Tibial nerve (tissue), 4 donors: ENCODE results near the gene LMO7. TPM values are rescaled to one million over a fixed set of nuclear protein-coding genes. Genes with fewer than 3 reads are reported as not detected.

Experiments used
- DNase-seq, 2 donors: peaks; one replicate each; pipeline ENCODE4 v3.0.0-alpha.2; 2019; ENCODE audit warnings: low spot score in 2 of 2
- H3K27ac ChIP-seq, 4 donors: fragments of 200-600 bp; sonication (generic) in 3 of 4; one replicate each; pipeline ENCODE4 v1.5.1; 2017 to 2019; ENCODE audit warnings: mild to moderate bottlenecking in 1 of 4
- H3K27me3 ChIP-seq, 2 donors: fragments of 200-600 bp; sonication (generic) in 1 of 2; one replicate each; pipeline versions ENCODE4 v1.5.1 to v1.6.0; 2017 to 2019
- H3K36me3 ChIP-seq, 3 donors: fragments of 200-600 bp; sonication (generic); one replicate each; pipeline ENCODE4 v1.5.1; 2018 to 2019
- H3K4me1 ChIP-seq, 4 donors: fragments of 200-600 bp; sonication (generic) in 3 of 4; one replicate each; pipeline ENCODE4 v1.5.1; 2017 to 2019
- H3K4me3 ChIP-seq, 4 donors: fragments of 200-600 bp; sonication (generic) in 3 of 4; one replicate each; pipeline ENCODE4 v1.5.1; 2017 to 2019; ENCODE audit warnings: mild to moderate bottlenecking in 1 of 4, moderate library complexity in 1 of 4
- H3K9me3 ChIP-seq, 4 donors: fragments of 200-600 bp; sonication (generic) in 3 of 4; one replicate each; pipeline ENCODE4 v1.5.1; 2017 to 2019
- EP300 ChIP-seq, 2 donors: sonication (generic); formaldehyde crosslinking; IDR thresholded peaks; one replicate each; pipeline ENCODE4 v1.6.1; 2017; ENCODE audit warnings: antibody characterized with exemption in 2 of 2, mild to moderate bottlenecking in 1 of 2
- POLR2A ChIP-seq, 2 donors: fragments of 450-650 bp; IDR thresholded peaks; one replicate each; pipeline ENCODE4 v1.6.1; 2017; ENCODE audit warnings: antibody characterized with exemption in 2 of 2, mild to moderate bottlenecking in 2 of 2, moderate library complexity in 2 of 2
- WGBS, 2 donors: methylation state at CpG; one replicate each; pipeline ENCODE4 v1.1.5; 2018; 5-methylcytosine and 5-hydroxymethylcytosine counted together
- total RNA-seq, 4 donors: library from RNA; depleted of rRNA; stranded (reverse); fragments of >200 nt; gene quantifications; one replicate each; pipeline ENCODE4 v1.1.0, GENCODE V29; 2016
- TF ChIP-seq, protein P1 (sequence below), 5 experiments: fragments of 200-600 bp in 3 of 5; fragments of 450-650 bp in 2 of 5; sonication (generic) in 3 of 5; IDR thresholded peaks; one replicate each; pipeline ENCODE4 v1.5.1; 2016 to 2019; ENCODE audit warnings: antibody characterized with exemption in 5 of 5, mild to moderate bottlenecking in 3 of 5, moderate library complexity in 2 of 5

The LMO7 gene
- total RNA-seq, 4 donors from 2014 or later: 149 to 311 (median 236) TPM

DNA sequence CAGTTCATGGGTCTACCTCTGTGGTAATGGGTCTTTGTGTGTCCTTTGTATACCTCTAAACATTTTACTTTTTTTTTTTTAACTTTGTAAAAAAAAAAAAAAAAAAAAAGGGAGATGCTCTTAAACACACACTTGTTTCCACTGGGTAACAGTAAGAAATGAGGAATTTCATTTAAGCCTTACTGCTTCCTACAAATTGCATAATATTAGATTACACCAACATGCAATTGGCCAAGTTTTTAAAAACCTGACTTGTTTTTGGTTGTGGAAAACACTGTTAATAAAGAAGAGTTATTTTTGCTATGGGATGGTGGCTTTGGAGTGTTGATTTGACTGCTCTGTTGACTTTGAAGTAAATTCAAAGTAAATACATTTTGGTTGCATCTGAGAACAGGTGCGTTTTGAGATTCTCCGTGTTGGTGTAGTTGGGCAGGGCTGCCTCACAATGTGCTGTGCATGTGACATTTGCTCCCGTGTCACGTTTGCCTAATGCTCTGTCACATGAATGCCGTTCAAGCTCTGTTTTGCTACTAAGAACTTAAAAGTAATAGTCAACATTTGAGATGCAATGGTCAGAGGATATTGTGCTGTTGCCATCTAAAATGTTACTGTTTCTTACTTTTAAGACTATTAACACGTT lies 202.4 kb downstream of the LMO7 start:
- DNase-seq: no peak
- Histone ChIP-seq H3K36me3 (peaks cover 0 to 37% (median 0%) of the 10 kb centered on the region in 3 donors), H3K4me1 (peaks cover 0 to 6% (median 0%) of the 10 kb centered on the region in 4 donors), H3K27ac (no peak overlapping the region), H3K27me3 (no peaks in the 10 kb centered on the region), H3K9me3 (peaks cover 0 to 4% (median 0%) of the 10 kb centered on the region in 4 donors), H3K4me3 (no peak overlapping the region)
- TF ChIP-seq EP300 (IDR thresholded peaks at IDR 0.05): no peak
- TF ChIP-seq, protein P1, sequence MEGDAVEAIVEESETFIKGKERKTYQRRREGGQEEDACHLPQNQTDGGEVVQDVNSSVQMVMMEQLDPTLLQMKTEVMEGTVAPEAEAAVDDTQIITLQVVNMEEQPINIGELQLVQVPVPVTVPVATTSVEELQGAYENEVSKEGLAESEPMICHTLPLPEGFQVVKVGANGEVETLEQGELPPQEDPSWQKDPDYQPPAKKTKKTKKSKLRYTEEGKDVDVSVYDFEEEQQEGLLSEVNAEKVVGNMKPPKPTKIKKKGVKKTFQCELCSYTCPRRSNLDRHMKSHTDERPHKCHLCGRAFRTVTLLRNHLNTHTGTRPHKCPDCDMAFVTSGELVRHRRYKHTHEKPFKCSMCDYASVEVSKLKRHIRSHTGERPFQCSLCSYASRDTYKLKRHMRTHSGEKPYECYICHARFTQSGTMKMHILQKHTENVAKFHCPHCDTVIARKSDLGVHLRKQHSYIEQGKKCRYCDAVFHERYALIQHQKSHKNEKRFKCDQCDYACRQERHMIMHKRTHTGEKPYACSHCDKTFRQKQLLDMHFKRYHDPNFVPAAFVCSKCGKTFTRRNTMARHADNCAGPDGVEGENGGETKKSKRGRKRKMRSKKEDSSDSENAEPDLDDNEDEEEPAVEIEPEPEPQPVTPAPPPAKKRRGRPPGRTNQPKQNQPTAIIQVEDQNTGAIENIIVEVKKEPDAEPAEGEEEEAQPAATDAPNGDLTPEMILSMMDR (IDR thresholded peaks at IDR 0.05): no peak
- TF ChIP-seq POLR2A (IDR thresholded peaks at IDR 0.05): no peak
- 64 to 69% methylated on average over 6 of the region's 6 CpGs for WGBS, 2 donors

DNA sequence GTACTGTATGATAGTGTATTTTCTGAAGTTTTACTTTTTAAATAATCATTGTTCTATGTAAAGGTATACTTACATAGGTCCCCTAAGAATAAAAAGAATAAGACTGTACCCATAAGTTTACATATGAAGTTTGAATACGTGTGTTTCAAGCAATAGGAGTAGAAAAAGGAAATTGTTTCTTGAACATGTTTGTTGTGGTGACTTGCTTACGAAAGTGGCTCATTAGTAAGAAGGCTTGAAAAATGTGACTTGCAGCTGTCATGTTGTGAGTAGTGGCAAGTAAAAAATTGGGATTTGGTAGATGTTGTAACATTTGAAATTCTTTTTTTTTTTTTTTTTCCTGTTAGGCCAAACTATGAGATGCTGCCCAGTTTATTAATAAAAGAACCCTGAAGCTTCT lies 203.3 kb downstream of the LMO7 start:
- peaks cover 0 to 38% (median 0%) of the 10 kb centered on the region in 3 donors for H3K36me3 ChIP-seq
- no peak for DNase-seq
- H3K27ac ChIP-seq: no peak overlapping the region
- no peak overlapping the region for H3K4me3 ChIP-seq
- no peaks in the 10 kb centered on the region for H3K27me3 ChIP-seq
- 80 to 84% methylated on average over 2 of the region's 2 CpGs for WGBS, 2 donors
- H3K9me3 ChIP-seq: peaks cover 0 to 4% (median 0%) of the 10 kb centered on the region in 4 donors
- peaks cover 0 to 6% (median 0%) of the 10 kb centered on the region in 4 donors for H3K4me1 ChIP-seq
- no peak for TF ChIP-seq POLR2A (IDR thresholded peaks at IDR 0.05)
- TF ChIP-seq, protein P1 (IDR thresholded peaks at IDR 0.05): no peak
- no peak for TF ChIP-seq EP300 (IDR thresholded peaks at IDR 0.05)

DNA sequence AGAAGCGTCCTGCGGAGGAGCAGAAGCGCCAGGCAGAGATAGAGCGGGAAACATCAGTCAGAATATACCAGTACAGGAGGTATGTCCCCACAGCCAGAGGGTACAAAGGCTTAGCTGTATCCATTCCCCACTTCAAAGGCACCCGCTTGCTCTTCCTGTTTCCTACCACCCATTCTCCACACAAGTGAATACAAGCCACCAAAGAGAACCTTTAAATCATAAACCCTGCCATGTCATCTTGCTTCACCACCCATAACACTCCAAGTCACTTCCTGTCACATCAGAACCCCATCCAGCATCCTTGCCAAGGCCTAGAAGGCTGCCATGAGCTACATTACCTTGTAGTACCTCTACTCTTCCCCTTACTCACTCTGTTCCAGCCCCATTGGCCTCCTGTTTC lies 205.8 kb downstream of the LMO7 start:
- Histone ChIP-seq H3K36me3 (peaks cover 0 to 40% (median 0%) of the 10 kb centered on the region in 3 donors), H3K27me3 (no peaks in the 10 kb centered on the region), H3K4me3 (no peak overlapping the region), H3K9me3 (peaks cover 0 to 4% (median 0%) of the 10 kb centered on the region in 4 donors), H3K4me1 (peaks cover 0 to 6% (median 0%) of the 10 kb centered on the region in 4 donors), H3K27ac (no peak overlapping the region)
- WGBS, 2 donors: 94 to 95% methylated on average over 5 of the region's 5 CpGs
- DNase-seq: no peak
- TF ChIP-seq POLR2A (IDR thresholded peaks at IDR 0.05): no peak
- TF ChIP-seq, protein P1 (IDR thresholded peaks at IDR 0.05): no peak
- TF ChIP-seq EP300 (IDR thresholded peaks at IDR 0.05): no peak

DNA sequence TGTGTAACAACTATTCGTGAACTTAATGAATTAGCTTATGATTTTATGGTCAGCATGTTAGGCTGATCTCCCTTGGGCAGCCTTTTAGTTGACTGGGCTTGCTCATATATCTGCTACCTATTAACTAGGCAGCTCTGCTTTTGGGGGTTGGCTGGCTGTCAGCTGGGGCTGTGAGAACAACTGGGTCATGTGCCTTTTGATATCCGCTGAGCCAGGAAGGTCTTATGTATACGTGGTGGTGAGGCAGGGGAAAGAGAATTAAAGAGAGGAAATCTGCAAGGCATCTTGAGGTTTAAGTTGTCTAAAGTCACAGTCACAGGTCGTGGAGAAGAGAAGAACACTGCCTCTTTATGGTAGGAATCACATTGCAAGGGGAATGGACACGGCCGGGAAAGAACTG lies 206.9 kb downstream of the LMO7 start:
- WGBS, 2 donors: 86 to 90% methylated on average over 6 of the region's 6 CpGs

DNA sequence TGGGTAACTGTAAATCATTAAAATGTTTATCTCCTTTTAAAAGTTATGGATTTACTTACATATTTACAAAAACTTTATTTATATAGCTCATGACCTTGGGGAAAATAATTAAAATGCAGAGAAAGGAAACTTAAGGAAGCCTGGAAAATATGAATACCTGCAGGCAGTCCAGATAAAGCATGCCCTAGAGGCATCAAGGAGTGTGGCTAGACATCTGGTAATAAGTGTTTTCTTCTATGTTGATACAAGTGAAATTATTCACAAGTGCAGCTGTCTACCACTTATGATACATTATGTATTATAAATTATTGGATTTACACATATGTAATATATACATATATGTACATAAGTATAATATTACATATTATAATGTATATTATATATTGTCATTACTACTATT lies 207.9 kb downstream of the LMO7 start:
- TF ChIP-seq EP300 (IDR thresholded peaks at IDR 0.05) (no peak), POLR2A (IDR thresholded peaks at IDR 0.05) (no peak)
- TF ChIP-seq, protein P1 (IDR thresholded peaks at IDR 0.05): no peak
- H3K36me3 ChIP-seq: peaks cover 0 to 50% (median 0%) of the 10 kb centered on the region in 3 donors
- no peak overlapping the region for H3K27ac ChIP-seq
- H3K4me3 ChIP-seq: no peak overlapping the region
- peaks cover 0 to 4% (median 0%) of the 10 kb centered on the region in 4 donors for H3K9me3 ChIP-seq
- no peaks in the 10 kb centered on the region for H3K27me3 ChIP-seq
- peaks cover 0 to under 1% (median 0%) of the 10 kb centered on the region in 4 donors for H3K4me1 ChIP-seq
- DNase-seq: no peak

More for the DNA sequence above, 206.9 kb downstream of the LMO7 start:
- no peak for DNase-seq
- H3K4me1 ChIP-seq: peaks cover 0 to 6% (median 0%) of the 10 kb centered on the region in 4 donors
- H3K36me3 ChIP-seq: peaks cover 0 to 41% (median 0%) of the 10 kb centered on the region in 3 donors
- H3K27me3 ChIP-seq: no peaks in the 10 kb centered on the region
- H3K27ac ChIP-seq: no peak overlapping the region
- TF ChIP-seq POLR2A (IDR thresholded peaks at IDR 0.05): no peak
- no peak for TF ChIP-seq EP300 (IDR thresholded peaks at IDR 0.05)
- peaks cover 0 to 4% (median 0%) of the 10 kb centered on the region in 4 donors for H3K9me3 ChIP-seq
- H3K4me3 ChIP-seq: no peak overlapping the region
